NCI-H2081 (cell line): ENCODE data around the gene MTX3.

ENCODE experiments used
- DNase-seq, 2 experiments: peaks; one replicate each; lab custom pipeline; 2025; lab: John Stamatoyannopoulos, UW

Gene MTX3

DNA sequence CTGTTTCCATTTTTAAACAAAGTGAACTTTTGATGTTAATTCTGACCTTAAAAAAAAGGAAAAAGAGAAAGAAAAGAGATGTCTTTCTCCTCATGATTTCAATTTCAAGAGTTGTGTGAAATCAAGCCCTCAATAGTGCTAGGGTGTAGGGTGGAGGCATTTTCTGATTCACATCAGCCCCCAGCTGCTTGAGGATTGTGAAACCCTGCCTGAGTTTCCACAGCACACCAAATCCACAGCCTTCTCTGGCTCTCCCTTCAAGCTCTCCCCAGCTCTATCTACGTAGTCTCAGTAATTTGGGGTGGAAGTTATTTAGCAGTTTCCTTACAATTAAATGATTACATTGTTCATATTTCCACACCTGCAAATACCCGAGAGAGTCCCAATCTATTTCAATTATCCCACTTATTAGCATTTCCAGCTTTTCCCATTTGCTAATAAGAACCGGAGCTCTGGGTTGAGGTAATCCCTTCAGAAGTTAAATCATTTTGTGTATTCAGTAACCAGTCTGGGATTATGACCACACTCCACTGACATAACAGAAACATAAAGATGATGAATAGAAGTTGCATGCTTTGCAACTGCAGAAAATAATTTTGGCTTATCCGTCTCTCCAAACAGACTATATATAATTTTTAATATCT, 54.9 kb downstream of the MTX3 start:
- DNase-seq: no peak

GRCh38 chr5:79934681-79935080, 56.4 kb downstream of the MTX3 start:
- DNase-seq: no peak

DNA sequence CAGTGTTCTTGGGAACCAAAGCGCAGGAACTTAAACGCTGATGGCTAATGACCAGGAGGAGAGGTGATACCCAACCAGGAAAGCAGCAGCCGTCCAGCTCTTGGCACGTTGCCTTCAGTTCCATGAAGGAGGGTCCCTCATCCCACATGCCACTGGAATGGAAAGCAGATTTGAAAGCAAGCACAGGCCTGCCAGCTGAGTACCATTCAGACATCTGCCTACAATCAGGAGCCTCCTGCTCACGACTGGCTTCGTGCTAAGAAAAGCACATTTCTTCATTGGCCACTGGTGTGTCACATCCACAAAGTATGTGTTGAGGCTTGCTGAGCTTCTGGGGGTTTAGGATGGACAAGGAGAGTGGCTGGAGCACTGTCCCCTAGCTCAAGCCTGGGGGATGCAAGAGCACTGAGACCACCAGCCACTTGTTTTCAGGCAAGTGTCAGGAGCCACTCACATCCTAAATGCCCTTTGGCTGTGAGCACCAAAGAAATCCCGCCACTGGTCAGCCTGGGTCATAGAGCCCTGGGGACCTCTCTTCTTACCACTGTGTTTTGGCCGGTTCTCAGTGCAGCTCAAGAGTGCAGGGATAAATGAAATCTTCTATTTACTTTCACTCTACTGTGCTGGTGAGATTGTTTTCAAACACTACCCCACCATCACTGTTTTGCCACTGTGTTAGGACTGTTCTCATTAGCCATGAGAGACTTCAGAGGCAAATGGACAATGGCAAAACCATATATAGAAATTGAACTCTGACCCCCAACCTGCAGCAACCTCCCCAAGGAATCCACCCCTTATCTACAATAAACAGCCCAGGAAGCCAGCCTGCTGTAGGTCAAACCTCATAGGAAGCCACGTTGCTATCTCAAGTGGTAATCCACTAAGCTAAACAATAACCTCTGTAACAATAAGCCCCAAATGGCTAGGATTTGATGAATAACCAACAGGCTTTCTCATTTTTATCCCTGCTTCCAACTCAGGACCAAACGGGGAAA, 58.3 kb downstream of the MTX3 start:
- DNase-seq: no peak

- DNase-seq: no peak
Observed at GRCh38 chr5:79931866-79932265, 59.2 kb downstream of the MTX3 start.

DNA sequence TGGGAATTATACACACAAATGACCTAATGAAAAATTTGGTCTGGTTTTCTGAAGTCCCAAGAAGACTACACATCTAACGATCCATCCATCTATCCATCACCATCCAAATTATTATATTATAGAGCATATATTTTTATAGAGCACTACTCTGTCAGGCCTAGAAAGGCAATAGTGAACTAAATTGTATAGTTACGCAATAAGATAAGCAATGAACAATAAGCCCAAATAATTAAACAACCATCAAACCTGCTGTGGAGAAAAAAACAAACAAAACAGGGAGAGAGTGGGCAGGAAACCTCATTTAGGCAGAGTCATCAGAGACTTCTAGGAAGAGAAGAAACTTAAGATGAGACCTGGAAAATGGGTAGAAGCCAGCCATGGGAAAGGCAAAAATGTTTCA, 59.7 kb downstream of the MTX3 start:
- no peak for DNase-seq

- DNase-seq: no peak
Observed at GRCh38 chr5:79929095-79929494, 62.0 kb downstream of the MTX3 start.
